Ovary (tissue), 9 donors: ENCODE measurements around the gene DENND2A. TPM values are rescaled to one million over a fixed set of nuclear protein-coding genes. Genes with fewer than 3 reads are reported as not detected.
A peak's percentile ranks its signal among the peaks of the same experiment; 100 is the strongest.
"Not testable (repeated sequence)": the region's sequence is repeated elsewhere in the genome, so short reads cannot be mapped to it uniquely, and the experiment has no call there.

Experiments
- DNase-seq, 5 donors: peaks; one replicate each; pipeline ENCODE4 v3.0.0-alpha.2; 2019 to 2020
- H3K27ac ChIP-seq, 2 donors: fragments of 200-600 bp; one replicate each; pipeline versions ENCODE4 v1.5.1 to v1.8.0; 2019 to 2022
- H3K27me3 ChIP-seq: fragments of 200-600 bp; one replicate; pipeline ENCODE4 v1.8.0; 2022
- H3K36me3 ChIP-seq: fragments of 200-600 bp; sonication (generic); one replicate; pipeline ENCODE4 v1.5.1; 2019
- H3K4me1 ChIP-seq: one replicate; pipeline ENCODE4 v1.8.1; 2013; ENCODE audit warnings: mild to moderate bottlenecking, moderate library complexity; ENCODE audit not compliant: insufficient read depth
- H3K4me3 ChIP-seq: fragments of 200-600 bp; sonication (generic); one replicate; pipeline ENCODE4 v1.5.1; 2017
- H3K9me3 ChIP-seq, 2 donors: fragments of 200-600 bp in 1 of 2; sonication (generic) in 1 of 2; one replicate each; pipeline versions ENCODE4 v1.5.1 to v1.8.1; 2013 to 2019; ENCODE audit warnings: mild to moderate bottlenecking in 1 of 2, moderate library complexity in 1 of 2
- CTCF ChIP-seq, 3 donors: fragments of 450-650 bp in 2 of 3; fragments of 200-600 bp in 1 of 3; IDR thresholded peaks; one replicate each; pipeline versions ENCODE4 v1.5.1 to v1.8.0; 2016 to 2022; ENCODE audit warnings: antibody characterized with exemption in 3 of 3, mild to moderate bottlenecking in 1 of 3
- EP300 ChIP-seq: sonication (generic); formaldehyde crosslinking; IDR thresholded peaks from one replicate; pipeline ENCODE4 v1.6.1; 2017; ENCODE audit warnings: antibody characterized with exemption
- POLR2A ChIP-seq: fragments of 450-650 bp; IDR thresholded peaks from one replicate; pipeline ENCODE4 v1.6.1; 2017; ENCODE audit warnings: antibody characterized with exemption, mild to moderate bottlenecking, moderate library complexity
- WGBS, 3 donors: extraction: QIAGEN DNeasy Blood & Tissue Kit in 1 of 3; methylation state at CpG; one replicate each; pipeline versions ENCODE4 v1.1.5 to v1.1.7; 2013 to 2017; 5-methylcytosine and 5-hydroxymethylcytosine counted together
- intact Hi-C, 4 donors: fragments of 100-400 bp; cut with DNase I; formaldehyde crosslinking; loops; one replicate each; pipeline versions ENCODE4 v1.11.0 to v1.15.1; 2022 to 2023
- polyA plus RNA-seq, 2 donors: library from polyadenylated mRNA; stranded (reverse); fragments of 200-250 nt in 1 of 2; fragments of 350-450 nt in 1 of 2; fragmentation: Illumina TruSeq in 1 of 2; extraction: RNeasy Lipid Tissue Mini Kit (QIAGEN cat#74804) in 1 of 2; gene quantifications; one replicate each; pipeline ENCODE4 v1.2.3, GENCODE V29; 2013 to 2014
- total RNA-seq, 7 donors: library from RNA; depleted of rRNA in 2 of 7; stranded (reverse); fragments of >200 nt in 2 of 7; fragmentation: NEBNext Ultra II Directional in 3 of 7; extraction: Animal tissue kit (Norgen Biotek cat#: 25700) in 3 of 7; gene quantifications; one replicate each; pipeline versions ENCODE4 v1.1.0 to v1.2.4, GENCODE V29; 2016 to 2023
- donor health status: DM: no; HTN: no; CAD: no; lungs with moderate emphysema.
- donor health status: DM: no; HTN: no; CAD: no.
- donor health status: Bipolar disorder and iron deficiency.
- donor health status: DM: yes; HTN: yes; CAD: no.
- donor health status: DM: no; HTN: no; CAD: no.
- donor health status: DM: yes; HTN: yes; CAD: no.

The DENND2A gene
- total and polyA plus RNA-seq, 9 donors = 9.8 to 61.8 (median 36.1) TPM

- Histone ChIP-seq H3K36me3 (no peaks in the 10 kb centered on the region), H3K4me3 (no peak overlapping the region), H3K27ac (no peak overlapping the region), H3K9me3 (no peaks in the 10 kb centered on the region), H3K27me3 (no peaks in the 10 kb centered on the region), H3K4me1 (peaks cover 1% of the 10 kb centered on the region)
- TF ChIP-seq EP300 (no peak), POLR2A (no peak), CTCF (IDR thresholded peaks at IDR 0.05) (no peak)
- DNase-seq = peak in 3 of 5 donors; percentile 5 to 21 (median 6)
- 85 to 89% (median 86%) methylated on average over 12 of the region's 12 CpGs for WGBS, 3 donors
- intact Hi-C loops = loop anchor here in 2 of 4 donors (5.0 to 10.0 kb wide), 2 partner anchors 133 to 176 kb away; partner anchors contain the start of gene MKRN1 (in 1 of the 2)
Measured at GRCh38 chr7:140650367-140650766, 9.8 kb upstream of the DENND2A start.

- 76 to 85% (median 79%) methylated on average over 6 of the region's 6 CpGs for WGBS, 3 donors
- Histone ChIP-seq H3K4me1 (peaks cover 1% of the 10 kb centered on the region), H3K27me3 (no peaks in the 10 kb centered on the region), H3K36me3 (no peaks in the 10 kb centered on the region), H3K27ac (no peak overlapping the region), H3K4me3 (no peak overlapping the region), H3K9me3 (no peaks in the 10 kb centered on the region)
- peak in 3 of 5 donors; percentile 1 to 23 (median 5) for DNase-seq
- TF ChIP-seq POLR2A = no peak
- no peak for TF ChIP-seq CTCF (IDR thresholded peaks at IDR 0.05)
- TF ChIP-seq EP300 = no peak
- intact Hi-C loops = loop anchor here in 2 of 4 donors (5.0 to 10.0 kb wide), 2 partner anchors 132 to 175 kb away; partner anchors contain the start of gene MKRN1 (in 1 of the 2)
Measured at GRCh38 chr7:140649556-140650205, 9.1 kb upstream of the DENND2A start.

- peaks cover 1% of the 10 kb centered on the region for H3K4me1 ChIP-seq
- H3K4me3 ChIP-seq = no peak overlapping the region
- DNase-seq = peak in 4 of 5 donors; percentile 34 to 62 (median 42)
- no peaks in the 10 kb centered on the region for H3K9me3 ChIP-seq
- no peaks in the 10 kb centered on the region for H3K27me3 ChIP-seq
- no peak overlapping the region for H3K27ac ChIP-seq
- intact Hi-C loops = no loop called here
- H3K36me3 ChIP-seq = no peaks in the 10 kb centered on the region
- 36 to 39% (median 37%) methylated on average over 8 of the region's 8 CpGs for WGBS, 3 donors
- TF ChIP-seq EP300 = no peak
- no peak for TF ChIP-seq POLR2A
- TF ChIP-seq CTCF (IDR thresholded peaks at IDR 0.05) = no peak
Measured at GRCh38 chr7:140646931-140647647, 6.5 kb upstream of the DENND2A start.

- TF ChIP-seq EP300 (no peak), POLR2A (no peak)
- 82 to 85% (median 82%) methylated on average over 8 of the region's 8 CpGs for WGBS, 3 donors
- Histone ChIP-seq H3K27ac (peak overlapping the region in 1 of 2 donors; percentile 54), H3K4me3 (no peak overlapping the region), H3K4me1 (peaks cover 3% of the 10 kb centered on the region), H3K27me3 (no peaks in the 10 kb centered on the region), H3K9me3 (no peaks in the 10 kb centered on the region), H3K36me3 (no peaks in the 10 kb centered on the region)
- intact Hi-C loops = no loop called here
- DNase-seq = peak in 2 of 5 donors; percentile 19 to 43
Measured at GRCh38 chr7:140645166-140645900, 4.7 kb upstream of the DENND2A start.

- H3K27me3 ChIP-seq, H3K36me3 ChIP-seq, intact Hi-C loops, H3K4me3 ChIP-seq, H3K4me1 ChIP-seq, H3K9me3 ChIP-seq: not testable (repeated sequence)
- 43 to 61% (median 50%) methylated on average over 13 of the region's 13 CpGs for WGBS, 3 donors
- H3K27ac ChIP-seq = peak overlapping the region in 1 of 2 donors; percentile 54
- DNase-seq = peak in 1 of 5 donors; percentile 45
Measured at GRCh38 chr7:140644761-140645160, 4.1 kb upstream of the DENND2A start.
